Jurkat, Clone E6-1 (cell line): ENCODE measurements around the gene LSM7. TPM values are rescaled to one million over a fixed set of nuclear protein-coding genes. Genes with fewer than 3 reads are reported as not detected.

Source experiments
- DNase-seq: peaks from one replicate; pipeline ENCODE4 v3.0.0-alpha.2; 2011; ENCODE audit warnings: low read depth, low spot score
- H3K4me3 ChIP-seq: 2 replicates; pipeline ENCODE4 v1.5.1; 2011; ENCODE audit warnings: mild to moderate bottlenecking, low read length, control low read depth, moderate library complexity
- polyA plus RNA-seq: library from polyadenylated mRNA; unstranded; fragments of >200 nt; gene quantifications from one replicate; pipeline ENCODE4 v1.2.1, GENCODE V29; 2012; ENCODE audit warnings: missing spikeins; ENCODE audit not compliant: insufficient read length, insufficient read depth

The LSM7 gene
- polyA plus RNA-seq: 369 TPM

DNA sequence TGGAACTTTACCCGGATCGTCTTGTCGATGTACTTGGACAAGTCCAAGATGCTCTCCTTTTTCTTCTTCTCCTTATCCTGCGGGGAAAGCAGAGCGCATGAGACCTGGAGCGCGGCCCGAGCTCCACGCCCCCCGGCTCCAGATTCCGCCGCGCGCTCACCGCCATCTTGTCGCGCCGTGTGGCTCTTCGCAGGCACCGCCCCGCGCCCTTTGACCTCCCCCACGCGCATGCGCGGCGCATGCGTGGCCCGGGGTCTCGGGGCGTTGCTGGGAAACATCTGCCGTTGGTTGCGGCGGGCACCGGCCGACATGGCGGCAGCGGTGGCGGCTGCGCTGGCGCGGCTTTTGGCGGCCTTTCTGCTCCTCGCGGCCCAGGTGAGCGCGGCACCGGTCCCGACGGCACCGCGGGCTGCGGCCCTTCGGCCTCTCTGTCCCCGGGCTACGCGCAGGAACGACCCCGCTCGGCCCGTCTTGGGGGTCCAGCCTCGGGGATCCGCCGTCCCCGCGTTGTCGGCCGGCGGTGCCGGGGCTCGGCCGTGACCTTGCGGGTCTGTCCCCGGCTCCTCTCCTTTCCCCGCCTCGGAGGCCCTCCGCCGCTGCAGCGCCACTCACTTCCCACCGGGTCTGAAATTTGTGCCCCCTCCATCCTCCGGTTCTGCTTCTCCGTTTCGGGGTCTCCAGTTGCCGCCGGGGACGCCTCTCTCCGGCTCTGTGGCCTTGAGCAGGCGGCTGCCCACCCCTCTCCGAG, at the start of gene LSM7, which contains the start of gene SPPL2B:
LSM7 (minus strand) TSS at position 186 of the 748 bp plus-strand sequence; CDS start at position 166, 20 bp downstream.
SPPL2B (plus strand) TSS at position 284 of the 748 bp plus-strand sequence; CDS start at position 310, 26 bp downstream.
- peak; percentile 85 for DNase-seq
- peak within 1 kb of the TSS; percentile 91 for H3K4me3 ChIP-seq

- DNase-seq: no peak
- no peak overlapping the region for H3K4me3 ChIP-seq
Observed at GRCh38 chr19:2376784-2377519, 48.6 kb upstream of the LSM7 start.

DNA sequence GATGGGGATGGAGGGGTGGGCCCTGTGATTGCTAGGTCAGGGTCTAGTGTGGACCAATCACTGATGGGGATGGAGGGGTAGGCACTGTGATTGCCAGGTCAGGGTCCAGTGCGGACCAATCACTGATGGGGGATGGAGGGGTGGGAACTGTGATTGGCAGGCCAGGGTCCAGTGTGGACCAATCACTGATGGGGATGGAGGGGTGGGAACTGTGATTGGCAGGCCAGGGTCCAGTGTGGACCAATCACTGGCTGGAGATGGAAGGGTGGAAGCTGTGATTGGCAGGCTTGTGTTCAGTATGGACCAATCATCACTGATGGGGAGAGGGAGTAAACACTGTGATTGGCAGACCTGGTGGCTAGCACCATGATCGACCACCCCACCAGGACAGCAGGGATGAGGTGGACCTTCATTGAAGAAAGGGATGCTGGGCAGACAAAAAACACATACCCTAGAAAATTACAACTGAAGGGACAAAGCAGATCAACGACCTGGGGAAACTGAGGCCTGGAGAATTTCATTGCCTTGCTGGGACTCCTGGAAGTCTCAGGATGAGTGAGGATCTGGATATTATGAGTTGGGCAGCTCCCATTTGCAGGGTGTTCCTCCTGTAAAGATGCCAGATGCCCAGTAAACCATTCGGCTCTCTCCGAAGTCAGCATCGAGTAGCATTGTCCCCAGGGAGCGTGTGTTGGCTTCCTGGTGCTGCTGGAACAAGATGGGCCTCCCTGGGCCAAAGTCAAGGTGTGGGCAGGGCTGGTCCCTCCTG, 47.2 kb upstream of the LSM7 start:
- DNase-seq: peak; percentile 39

DNA sequence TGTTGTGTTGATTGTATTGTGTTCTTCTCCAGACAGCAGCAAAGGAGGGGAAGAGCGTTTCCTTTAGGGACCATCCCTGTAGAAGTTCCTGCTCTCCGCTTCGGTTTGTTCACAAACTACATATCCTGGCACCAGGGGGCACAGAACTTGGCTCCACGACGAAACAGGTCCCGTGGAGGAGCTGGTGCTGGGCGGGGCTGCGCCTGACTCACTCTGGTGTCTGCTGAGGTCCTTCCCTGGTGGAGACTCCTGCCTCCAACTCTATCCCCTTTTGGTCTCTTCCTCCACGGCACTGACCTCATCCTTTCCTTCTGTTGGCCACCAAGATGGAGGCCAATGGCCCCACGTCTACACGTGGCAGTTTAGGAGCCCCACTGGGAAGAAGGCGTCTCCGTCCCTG, 46.4 kb upstream of the LSM7 start:
- DNase-seq: no peak
- no peak overlapping the region for H3K4me3 ChIP-seq

More for the DNA sequence above, 47.2 kb upstream of the LSM7 start:
- no peak overlapping the region for H3K4me3 ChIP-seq

- DNase-seq: no peak
- no peak overlapping the region for H3K4me3 ChIP-seq
Observed at GRCh38 chr19:2372076-2372612, 43.8 kb upstream of the LSM7 start.

- no peak for DNase-seq
- H3K4me3 ChIP-seq: no peak overlapping the region
Observed at GRCh38 chr19:2371656-2372055, 43.3 kb upstream of the LSM7 start.

DNA sequence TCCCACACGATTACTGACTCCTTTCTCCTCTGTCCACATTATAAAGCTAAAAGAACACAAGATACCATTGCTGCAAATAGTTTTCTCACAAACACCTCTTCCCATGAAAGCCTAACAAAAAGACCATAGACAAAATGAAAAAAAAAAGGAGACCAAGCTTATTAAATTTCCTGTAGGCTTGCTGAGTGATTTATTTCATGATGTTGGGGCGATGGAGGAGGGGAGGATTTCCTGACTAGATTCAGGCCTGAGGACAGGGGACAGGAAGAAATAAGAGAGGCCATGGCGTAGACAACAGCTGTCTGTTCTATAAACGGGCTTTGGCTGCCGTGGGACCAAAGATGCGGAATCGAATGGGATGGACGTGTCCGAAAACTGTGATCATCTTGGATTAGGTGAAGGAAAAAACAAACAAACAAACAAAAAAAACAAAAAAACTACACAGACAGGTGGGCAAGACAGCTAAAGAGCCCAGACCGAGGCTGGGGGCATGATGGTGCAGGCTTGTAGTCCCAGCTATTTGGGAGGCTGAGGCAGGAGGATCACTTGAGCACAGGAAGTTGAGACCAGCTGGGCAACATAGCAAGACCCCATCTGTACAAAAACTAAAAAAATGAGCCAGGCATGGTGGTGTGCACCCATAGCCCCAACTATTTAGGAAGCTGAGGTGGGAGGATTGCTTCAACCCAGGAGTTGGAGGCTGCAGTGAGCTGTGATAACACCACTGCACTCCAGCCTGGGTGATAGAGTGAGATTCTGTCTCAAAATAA, 37.0 kb upstream of the LSM7 start:
- no peak overlapping the region for H3K4me3 ChIP-seq
- DNase-seq: no peak

GRCh38 chr19:2363419-2363818, 35.0 kb upstream of the LSM7 start:
- no peak overlapping the region for H3K4me3 ChIP-seq
- DNase-seq: no peak

DNA sequence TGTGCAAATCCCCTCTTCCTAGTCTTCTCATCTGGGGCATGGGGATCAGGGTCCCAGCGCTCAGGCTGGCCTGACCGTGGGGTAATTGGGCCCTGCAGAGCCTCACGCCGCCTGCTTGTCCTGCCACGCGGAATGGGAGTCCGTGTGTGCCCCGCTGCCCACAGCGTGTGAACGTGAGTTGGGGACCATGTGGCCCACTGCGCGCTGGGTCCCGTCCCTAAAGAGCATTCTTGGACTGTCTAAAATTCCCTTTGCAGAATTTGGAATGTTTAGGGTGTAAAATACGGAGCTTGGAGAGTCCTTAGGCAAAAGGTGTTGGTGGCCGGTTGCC, 34.5 kb upstream of the LSM7 start:
- no peak for DNase-seq
- no peak overlapping the region for H3K4me3 ChIP-seq

GRCh38 chr19:2362046-2362969, 33.9 kb upstream of the LSM7 start:
- H3K4me3 ChIP-seq: no peak overlapping the region
- DNase-seq: no peak

- H3K4me3 ChIP-seq: no peak overlapping the region
- DNase-seq: no peak
Observed at GRCh38 chr19:2361246-2362045, 33.1 kb upstream of the LSM7 start.

GRCh38 chr19:2360833-2361232, 32.4 kb upstream of the LSM7 start:
- no peak for DNase-seq
- H3K4me3 ChIP-seq: no peak overlapping the region

DNA sequence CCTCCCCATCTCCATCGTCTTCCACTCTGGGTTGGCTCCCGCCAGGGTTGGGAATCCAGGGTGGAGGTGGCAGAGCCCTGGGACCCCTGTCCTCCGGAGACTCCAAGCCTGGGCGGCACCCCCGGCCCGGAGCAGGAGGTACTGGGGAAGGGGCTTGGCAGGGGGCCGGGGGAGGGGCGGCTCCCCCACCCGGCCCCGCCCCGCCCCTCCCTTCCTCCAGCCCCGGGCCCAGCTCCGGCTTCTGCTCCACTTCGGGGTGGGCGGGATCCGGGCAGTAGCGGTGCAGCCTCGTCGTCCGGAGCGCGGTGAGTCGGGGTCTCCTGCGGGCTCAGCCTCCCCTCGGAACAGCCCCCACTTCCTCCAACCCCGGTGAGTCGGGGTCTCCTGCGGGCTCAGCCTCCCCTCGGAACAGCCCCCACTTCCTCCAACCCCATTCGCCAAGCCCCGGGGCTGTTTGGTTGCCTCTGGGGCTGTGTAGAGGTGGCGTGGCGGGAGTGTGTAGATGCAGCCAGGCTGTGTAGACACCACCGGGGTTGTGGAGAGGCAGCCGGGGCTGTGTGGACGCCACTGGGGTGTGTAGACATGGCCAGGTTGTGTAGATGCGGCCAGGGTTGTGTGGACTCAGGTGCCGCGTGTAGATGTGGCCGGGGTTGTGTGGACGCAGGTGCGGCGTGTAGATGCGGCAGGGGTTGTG, 31.8 kb upstream of the LSM7 start, which contains the start of gene TMPRSS9:
TMPRSS9 (plus strand) TSS at position 274 of the 694 bp plus-strand sequence. CDS start 29,521 bp downstream, outside the sequence.
- H3K4me3 ChIP-seq: no peak within 1 kb of the TSS
- no peak for DNase-seq

DNA sequence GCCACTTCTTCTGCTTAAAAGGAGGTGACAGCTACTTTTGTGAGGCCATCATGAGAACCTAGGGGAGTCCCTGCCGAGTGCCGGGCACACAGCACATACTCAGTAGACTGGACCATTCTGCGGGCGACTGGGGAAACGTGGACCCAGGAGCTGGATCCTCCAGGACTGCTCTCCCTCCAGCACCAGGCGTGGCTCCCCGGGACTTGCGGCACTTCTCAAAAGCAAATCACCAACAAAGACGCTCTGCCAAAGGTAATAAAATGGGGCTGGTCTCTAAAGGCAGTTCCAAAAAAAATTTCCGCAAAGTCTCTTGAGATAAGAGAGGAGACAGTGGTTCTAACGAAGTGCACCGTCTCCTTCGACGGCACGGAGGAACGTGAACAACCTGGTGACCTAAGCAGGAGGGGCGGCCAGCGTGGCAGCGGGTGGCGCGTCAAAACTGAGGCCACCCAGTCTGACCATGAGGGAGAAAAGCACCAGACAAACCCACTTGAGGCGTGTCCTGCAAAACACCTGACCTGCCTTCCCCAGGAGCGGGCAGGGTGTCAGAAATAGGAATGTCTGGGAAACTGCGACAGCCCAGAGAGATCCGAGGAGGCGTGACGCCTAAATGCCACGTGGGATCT, 30.3 kb upstream of the LSM7 start:
- no peak for DNase-seq
- H3K4me3 ChIP-seq: no peak overlapping the region

- no peak overlapping the region for H3K4me3 ChIP-seq
- DNase-seq: no peak
Observed at GRCh38 chr19:2357279-2358206, 29.2 kb upstream of the LSM7 start.
